Stimulated activated CD4-positive, alpha-beta T cell treated with anti-CD3 and anti-CD28 coated beads, Interleukin-4, amount 100 ng/mL, for 4 hours (primary cell): ENCODE measurements around the gene FAM24B.

Experiments
- DNase-seq, 2 experiments: peaks; one replicate each; pipeline ENCODE4 v3.0.0-alpha.2; 2020

The FAM24B gene

DNA sequence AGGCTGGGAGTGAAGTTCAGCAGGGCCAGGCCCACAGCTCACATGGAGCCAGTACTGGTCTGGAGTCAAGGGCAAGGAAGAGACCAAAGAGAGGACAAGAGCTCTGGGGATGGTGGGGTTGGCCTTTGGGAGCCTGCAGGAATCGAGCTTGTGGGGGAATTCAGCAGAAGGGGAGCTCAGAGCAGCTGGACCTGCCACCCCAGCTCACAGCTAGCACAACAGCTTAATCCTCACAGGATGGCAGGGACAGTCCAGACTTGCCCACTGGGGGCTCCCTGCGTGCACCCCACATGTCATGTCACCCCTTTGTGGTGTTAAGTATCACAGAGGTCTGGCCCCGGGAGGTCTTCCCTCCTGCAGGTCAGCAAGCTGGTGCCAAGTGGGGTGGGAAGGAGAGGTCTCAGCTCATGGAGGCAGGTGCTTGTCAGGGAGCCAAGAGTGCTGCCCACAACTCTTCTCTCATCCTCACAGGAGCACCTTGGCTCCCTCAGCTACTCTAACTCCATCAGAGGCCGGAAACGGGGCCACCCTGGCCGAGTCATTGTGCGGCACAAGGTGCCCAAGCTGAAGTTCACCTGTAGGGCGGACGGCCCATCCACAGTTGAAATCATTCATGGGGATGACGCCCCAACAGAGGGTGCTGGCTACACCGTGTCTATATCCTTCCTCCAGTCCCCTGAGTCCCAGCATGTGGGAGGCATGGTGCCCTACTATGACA is 56.2 kb downstream of the FAM24B start:
- DNase-seq: no peak

DNA sequence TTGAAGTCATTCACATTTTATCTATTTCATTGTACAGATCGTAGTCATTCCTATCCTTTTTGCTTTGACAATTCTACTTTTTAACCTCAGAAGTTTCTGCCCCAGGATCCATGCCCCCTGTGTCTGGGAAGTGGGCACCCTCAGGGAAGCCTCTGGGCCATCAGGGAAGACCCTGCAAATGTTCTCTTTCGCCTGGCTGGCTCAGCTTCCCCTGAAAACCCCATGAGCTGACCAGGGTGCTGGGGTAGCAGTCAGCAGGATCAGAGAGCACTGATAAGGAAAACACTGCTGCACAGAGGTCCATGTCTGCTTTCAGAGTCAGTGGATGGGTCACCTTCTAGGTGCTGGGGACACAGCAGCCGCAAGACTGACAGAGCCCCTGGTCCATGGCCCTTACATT is 57.6 kb downstream of the FAM24B start:
- no peak for DNase-seq

GRCh38 chr10:122815458-122815857 is 63.9 kb downstream of the FAM24B start:
- DNase-seq: no peak

DNA sequence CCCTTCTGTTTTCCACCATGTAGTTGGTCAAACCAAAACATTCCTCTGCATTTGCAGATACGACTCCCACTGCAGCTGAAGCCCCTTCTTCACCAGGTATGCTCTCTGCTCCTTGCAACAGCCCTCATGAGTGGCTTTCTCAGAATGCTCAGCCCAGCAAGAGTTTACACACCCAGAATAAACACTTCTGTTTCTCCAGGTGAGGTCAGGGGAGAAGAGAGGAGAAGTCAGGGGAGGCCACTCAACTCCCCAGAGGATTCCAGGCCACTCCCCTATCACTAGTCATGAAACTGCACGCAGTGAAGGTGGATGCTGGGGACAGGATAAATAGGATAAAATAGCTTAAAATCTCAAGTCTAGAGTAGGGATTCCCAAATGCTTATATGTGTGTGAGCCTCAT is 64.9 kb downstream of the FAM24B start:
- no peak for DNase-seq

- no peak for DNase-seq
Observed at GRCh38 chr10:122812751-122813150, 66.6 kb downstream of the FAM24B start.

DNA sequence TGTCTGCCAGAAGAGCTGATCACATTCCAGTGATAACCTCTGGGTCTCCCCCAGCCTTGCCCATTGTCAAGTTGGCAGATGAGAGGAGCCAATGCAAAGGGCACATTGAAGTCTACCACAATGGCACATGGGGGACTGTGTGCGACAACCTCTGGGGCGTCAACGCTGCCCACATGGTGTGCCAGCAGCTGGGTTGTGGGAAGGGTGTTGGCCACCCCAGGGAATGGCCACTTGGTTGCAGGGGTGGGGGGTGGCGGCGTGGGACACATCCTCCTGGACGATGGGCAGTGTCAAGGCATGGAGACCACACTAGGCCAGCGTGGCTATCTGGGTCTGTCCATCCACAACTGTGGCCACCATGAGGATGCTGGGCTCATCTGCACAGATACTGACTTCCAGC is 77.1 kb downstream of the FAM24B start:
- DNase-seq: no peak
